OCI-M1 (cell line): Measurements from ENCODE around the gene RUNX1.
A peak's percentile ranks its signal among the peaks of the same experiment; 100 is the strongest.

Experiments used
- DNase-seq: peaks from one replicate; lab custom pipeline; 2025; lab: John Stamatoyannopoulos, UW

Gene RUNX1

DNA sequence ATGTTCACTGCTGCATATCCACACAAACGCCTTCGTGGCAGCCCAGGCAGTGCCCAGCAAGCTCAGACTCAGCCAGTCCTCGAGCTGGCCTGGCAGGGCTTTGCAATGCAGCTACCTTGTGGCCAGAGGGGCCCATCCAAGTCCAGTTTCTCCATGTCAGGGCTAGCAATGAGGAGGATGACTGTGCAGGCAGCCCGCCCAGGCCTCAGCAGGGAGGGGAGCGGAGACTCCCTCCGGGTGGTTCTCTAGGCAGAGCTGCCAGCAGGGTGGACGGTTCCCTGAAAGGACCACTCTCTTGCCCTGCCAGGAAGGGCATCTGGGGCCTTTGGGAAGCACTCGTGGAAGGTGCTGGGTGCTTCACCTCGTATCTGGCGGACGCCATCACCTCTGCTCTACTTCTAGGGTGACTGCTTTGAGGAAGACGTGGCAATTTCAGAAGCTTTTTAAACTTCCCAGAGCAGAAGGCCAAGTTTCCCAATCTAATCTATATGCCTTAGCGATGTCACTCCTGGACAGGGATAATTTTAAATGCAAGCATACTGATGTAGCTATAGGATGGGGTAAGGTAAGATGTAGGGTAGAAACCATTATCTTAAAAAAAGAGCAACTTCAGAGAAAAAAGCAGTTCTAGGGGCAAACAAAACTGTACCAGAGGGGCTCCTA is 56.2 kb downstream of the RUNX1 start:
- DNase-seq = no peak

DNA sequence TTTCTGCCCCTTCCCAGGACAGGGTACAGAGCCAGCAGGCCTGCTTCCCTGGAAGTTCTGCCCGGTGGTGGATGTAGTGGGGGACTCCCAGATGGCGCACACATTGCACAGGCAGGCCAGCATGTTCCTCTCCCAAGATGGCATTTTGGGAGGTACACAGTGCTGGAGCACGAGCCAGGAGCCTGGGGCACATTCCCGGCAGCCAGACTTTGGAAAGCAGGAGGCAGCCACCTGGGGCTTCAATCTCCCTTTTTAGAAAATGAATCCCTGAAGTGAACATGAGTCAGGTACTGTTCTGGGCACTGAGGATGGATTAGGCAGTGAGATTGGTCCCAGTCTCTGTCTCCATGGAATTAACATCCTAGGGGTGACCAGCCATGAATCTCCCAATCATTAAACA is 56.9 kb downstream of the RUNX1 start:
- no peak for DNase-seq

DNA sequence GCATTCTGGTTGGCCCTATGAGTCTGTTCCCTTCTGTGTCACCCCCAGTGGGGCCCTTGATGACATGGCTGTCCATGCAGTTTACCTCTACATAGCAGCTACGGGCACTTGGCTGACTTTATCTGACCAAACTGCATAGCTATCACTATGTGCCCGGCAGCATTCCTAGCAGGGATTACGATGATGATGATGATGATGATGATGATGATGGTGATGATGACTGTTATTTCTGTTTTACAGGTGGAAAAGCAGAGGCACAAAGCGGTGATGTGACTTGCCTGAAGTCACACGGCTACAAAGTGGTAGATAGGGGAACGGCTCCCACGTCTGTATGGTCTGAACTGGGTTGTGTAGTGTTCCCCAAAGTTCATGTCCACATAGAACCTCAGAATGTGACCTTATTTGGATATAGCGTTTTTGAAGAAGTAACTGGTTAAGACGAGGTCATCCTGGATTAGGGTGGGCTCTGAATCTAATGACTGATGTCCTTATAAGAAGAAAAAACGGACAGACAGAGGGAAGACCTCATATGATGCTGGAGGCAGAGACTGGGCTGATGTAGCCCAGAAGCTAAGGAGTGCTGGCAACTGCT is 57.6 kb downstream of the RUNX1 start:
- no peak for DNase-seq

DNA sequence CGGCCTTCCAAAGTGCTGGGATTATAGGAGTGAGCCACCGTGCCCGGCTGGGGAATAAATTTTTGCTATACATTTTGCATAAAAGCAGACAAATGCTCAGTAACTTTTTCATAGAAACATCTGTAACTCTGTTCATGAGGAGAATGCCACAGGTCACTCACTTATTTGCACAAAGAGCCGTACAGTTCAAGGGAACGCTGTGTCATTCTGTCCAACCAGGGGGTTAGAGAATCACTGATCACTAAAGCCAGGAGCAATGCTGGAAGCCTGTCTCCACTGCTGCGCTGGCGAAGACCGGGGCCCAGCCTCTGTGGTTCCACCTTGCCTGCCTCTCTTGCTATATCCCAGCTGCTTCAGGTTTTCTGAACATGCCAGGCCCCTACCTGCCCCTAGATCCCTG is 58.3 kb downstream of the RUNX1 start:
- no peak for DNase-seq

DNA sequence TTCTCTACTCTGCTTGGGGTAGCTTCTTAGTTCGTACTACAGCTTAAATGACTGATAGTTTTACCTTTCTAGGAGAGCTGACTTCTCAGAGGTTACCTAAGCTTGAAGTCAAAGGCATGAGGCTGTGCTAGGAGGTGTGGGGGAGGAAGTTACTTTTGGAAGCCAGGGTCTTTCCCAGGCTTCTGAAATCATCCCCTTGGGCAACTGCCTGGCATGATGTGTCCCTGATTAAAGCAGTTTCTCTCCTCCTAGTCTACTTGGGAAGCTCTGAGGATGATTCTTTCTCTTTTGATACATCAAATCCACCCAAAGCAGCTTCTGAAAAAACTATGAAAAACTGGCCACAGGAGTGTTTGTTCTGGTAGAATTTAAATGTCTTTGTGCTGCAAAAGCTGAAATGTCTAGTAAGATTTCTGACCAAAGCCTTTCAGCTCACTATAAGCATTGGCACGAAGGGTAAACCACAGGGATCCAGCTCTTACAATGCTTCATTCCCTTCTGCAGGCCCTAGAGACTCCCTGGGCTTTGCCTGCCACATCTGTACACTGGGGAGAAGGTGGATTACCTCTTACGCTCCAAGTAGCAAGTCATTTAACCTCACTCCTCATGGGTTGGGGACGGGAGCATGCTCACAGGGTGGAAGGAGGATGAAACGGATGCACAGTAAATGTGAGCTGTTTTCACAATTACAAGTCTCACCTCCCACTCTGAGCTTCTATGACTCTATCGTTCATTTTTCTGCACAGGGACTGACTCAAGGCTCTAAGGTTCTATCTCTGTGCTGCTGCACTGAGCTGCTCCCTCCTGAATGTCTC is 59.6 kb downstream of the RUNX1 start:
- no peak for DNase-seq

DNA sequence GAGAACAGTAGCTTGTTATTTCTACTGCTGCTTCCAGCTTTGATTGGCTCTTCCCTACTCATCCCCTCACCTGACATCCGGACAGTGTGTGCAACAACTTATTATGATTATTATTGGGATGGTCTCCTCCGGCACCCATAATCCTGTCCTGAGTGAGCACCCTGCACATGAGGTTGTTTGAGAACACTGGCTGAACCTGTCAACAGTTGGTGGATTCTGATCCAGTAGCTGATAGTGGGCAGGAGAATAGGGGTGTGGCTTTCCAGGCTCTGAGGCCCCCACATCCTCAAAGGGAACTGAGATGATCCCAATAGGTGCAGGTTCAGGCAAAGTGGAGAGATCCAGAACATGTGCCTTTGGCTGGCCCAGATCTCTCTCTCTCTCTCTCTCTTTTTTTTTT is 60.5 kb downstream of the RUNX1 start:
- no peak for DNase-seq

DNA sequence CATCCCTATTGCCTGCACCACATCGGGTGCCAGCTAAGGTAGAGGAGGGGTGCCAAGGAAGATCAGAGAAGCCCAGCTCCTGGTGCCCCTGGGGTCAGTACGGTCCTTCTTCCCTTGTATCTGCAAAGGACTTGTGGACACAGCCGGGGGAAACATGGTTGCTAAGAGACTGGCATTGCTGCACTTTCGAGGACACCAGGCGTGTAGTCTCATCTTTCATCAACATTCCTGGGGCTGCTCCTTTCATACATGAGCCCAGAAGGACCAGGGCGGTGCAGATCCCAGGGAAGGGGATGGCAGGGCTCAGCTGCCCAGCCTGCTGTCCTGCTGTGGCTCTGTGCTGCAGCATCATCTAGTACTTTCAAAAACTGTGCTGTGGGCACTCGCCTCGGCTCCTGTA is 61.0 kb downstream of the RUNX1 start:
- DNase-seq = no peak

- DNase-seq = no peak
Measured at GRCh38 chr21:34987501-34988072, 61.5 kb downstream of the RUNX1 start.

DNA sequence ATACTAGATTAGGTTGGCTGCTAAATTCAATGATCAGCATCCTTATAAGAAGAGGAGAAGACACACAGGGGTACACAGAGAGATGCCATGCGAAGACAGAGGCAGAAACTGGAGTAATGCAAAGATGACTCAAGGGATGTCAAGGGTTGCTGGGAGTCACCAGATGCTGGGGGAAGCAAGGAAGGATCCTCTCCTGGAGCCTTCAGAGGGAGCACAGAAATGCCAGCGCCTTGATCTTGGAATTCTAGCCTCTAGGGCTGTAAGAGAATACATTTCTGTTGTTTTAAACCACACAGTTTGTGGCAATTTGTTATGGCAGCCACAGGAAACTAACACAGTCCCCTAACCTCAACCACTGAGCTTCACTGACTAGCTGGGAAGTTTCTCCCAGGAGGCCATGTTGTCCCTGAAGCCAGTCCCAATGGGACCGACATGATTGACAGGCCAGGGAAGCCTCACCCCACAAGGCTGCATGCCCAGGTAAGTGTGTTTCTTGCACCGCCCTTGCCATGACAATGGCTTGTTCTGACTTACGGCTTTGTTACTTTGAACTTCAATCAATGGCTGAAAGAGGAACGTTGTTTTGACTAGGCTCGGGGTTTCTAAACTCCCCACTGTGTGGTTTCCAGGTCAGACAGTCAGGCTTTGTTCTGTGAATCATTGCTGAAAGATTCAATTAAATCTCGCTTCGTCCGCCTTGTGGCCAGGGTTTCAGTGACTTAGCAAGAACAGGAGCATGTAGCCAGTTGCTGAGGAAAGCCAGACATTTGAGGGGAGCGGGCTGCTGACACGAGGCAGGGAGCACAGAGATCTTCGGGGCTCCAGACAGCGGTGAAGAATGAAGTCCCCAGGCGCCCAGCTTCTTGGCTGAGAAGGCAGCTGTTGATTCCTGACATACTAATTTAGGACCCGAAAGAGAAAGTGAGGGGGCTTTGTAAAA is 62.3 kb downstream of the RUNX1 start:
- no peak for DNase-seq

- DNase-seq = no peak
Measured at GRCh38 chr21:34984356-34985058, 64.6 kb downstream of the RUNX1 start.

DNA sequence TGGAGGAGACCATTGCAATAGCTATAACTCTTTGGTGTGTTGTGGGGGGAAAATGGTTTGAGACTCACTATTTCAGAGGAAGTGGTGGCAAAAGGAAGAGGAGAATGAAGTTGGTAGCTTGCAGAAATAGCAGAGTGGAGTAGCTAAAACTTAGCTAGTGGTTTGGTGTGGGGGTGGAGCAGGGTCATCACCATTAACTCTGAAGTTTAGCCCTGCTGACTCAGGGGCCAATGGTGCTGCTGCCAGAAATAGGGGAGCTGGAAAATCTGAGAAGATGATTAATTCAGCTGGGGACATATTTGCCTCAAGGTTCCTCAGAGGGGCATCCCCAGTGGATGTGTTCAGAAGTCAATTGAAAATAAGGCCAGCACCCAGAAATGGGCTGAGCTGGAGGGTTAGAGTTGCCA is 65.4 kb downstream of the RUNX1 start:
- peak; percentile 63 for DNase-seq

DNA sequence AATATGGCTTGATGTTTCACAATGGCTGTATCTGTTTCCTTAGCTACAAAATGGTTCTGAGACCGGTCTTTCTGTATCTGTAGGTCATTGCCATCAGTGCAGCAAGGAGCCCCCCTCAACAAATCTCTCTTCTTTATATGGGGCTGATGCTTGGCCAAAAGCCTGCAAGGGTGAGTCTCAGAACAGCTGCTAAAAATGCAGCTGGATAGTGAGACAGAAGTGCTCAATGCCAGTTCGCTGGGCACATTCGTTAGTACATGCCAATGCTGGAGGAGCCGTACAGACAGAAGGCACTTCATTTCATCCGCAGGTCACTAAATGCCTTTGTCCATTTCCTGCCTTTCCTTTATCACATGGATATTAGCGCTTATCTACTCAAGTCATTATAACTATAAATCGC is 67.3 kb downstream of the RUNX1 start:
- no peak for DNase-seq

DNA sequence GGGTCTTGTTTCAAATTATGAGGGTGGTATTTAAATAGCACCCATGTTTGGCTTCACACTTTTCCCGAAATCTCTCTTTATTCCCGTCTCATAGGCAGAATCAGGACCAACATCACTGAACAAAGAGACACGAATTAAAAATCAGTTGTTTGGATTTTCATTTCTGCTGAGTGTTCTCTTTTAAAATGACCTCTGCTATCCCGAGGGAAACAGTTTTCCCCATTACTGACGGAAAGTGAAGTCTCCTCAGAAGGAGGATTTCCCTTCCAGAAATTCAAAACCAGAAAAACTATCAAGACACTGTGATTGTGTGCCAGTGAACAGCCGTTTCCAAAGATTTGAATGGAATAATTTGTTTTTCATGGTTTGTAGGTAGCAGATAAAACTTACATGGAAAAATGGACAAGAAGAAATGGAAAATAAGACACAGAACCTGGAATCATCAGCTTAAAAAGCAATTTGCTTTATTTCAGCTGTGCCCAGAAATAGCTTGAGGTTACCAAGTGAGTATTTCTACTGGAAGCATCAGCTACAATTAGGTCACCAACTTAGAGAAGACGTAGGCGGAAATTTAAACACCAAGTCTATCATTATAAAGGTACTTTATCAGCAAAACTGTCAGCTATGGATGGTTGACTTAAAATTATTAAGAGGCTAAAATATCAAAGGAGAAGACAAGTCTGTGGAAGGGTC is 68.5 kb downstream of the RUNX1 start:
- no peak for DNase-seq

DNA sequence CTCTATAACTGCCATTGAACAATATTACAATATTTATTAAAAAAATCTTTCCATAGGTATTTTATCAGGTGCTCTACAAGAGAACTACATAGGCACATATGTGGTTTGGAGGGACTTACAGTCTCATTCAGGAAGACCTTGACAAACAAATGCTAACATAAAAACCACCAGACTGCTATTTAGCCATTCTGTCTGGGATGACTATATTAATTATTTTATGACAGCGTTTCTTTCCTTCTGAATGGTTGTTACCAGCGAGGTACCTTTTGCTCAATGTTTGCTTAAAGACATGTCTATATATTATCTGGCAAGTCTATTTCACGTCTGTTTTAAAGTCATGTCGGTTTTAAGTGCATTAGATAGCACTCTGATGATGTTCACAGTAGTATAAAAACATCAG is 69.7 kb downstream of the RUNX1 start:
- DNase-seq = no peak

GRCh38 chr21:34977333-34977732 is 71.8 kb downstream of the RUNX1 start:
- DNase-seq = no peak

DNA sequence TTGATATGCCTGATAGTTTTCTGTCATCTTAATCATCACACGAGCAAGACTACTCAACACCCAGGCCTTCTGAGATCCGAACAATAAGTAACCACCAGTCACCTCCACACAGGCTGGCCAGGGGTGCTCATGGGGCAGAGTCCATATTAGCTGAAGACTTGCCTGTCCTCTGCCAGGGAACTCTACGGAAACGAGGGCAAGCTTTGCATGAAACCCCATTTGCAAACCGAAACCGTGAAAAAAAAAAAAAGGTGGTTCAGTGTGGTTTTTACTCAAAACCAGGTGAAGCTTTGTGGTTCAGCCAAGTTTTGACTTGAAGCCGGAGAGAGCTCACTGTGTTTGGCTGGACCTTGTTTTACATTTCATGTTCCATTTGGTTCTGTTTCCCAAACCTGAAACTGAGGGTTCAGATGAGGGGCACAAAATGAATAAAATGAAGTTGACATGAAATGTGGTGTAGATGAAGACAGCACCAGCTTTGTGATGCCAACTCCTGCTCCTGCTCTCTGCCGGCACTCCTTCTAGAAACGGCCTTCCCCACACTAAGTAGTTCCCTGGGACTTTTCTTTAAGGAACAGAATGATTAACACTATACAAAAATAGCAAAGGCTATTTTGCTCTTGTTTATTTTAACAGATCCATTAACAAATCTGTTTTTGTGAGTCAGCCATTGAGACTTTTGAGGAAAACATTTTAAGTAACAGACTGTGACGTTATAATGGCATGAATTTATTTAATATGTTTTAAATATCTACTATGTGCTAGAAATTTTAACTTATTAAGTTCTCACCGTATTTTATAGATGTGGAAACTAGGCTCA is 74.7 kb downstream of the RUNX1 start:
- no peak for DNase-seq

GRCh38 chr21:34973685-34974084 is 75.4 kb downstream of the RUNX1 start:
- peak; percentile 53 for DNase-seq

GRCh38 chr21:34971656-34972055 is 77.4 kb downstream of the RUNX1 start:
- no peak for DNase-seq

GRCh38 chr21:34970566-34970965 is 78.5 kb downstream of the RUNX1 start:
- DNase-seq = no peak

GRCh38 chr21:34970167-34970500 is 79.0 kb downstream of the RUNX1 start:
- no peak for DNase-seq
